Body of pancreas (tissue), 4 donors: ENCODE data around the gene SFN. TPM values are rescaled to one million over a fixed set of nuclear protein-coding genes. Genes with fewer than 3 reads are reported as not detected.
A peak's percentile ranks its signal among the peaks of the same experiment; 100 is the strongest.

Experiments used
- ATAC-seq: fragments of 150-250 bp; one replicate; pipeline ENCODE4 v1.9.1; 2016
- DNase-seq, 4 donors: peaks; one replicate each; pipeline ENCODE4 v3.0.0-alpha.2; 2019
- H3K27ac ChIP-seq, 4 donors: fragments of 200-600 bp; sonication (generic); 1 replicate in 3 of 4; 2 replicates in 1 of 4; pipeline versions ENCODE4 v1.5.1 to v1.6.1; 2016 to 2019; ENCODE audit warnings: mild to moderate bottlenecking in 1 of 4, mixed read lengths in 1 of 4, moderate library complexity in 1 of 4
- H3K27me3 ChIP-seq, 2 donors: fragments of 200-600 bp; sonication (generic); one replicate each; pipeline ENCODE4 v1.6.0; 2016; ENCODE audit warnings: mild to moderate bottlenecking in 1 of 2
- H3K36me3 ChIP-seq, 2 donors: fragments of 200-600 bp; sonication (generic); replicated peaks in 1 of 2; 2 replicates each; pipeline ENCODE4 v1.5.1; 2016; ENCODE audit warnings: low read depth in 2 of 2; ENCODE audit not compliant: insufficient read depth in 1 of 2
- H3K4me1 ChIP-seq: fragments of 200-600 bp; sonication (generic); one replicate; pipeline ENCODE4 v1.6.0; 2016
- H3K4me3 ChIP-seq, 2 donors: fragments of 200-600 bp; sonication (generic); 1 replicate in 1 of 2; 2 replicates in 1 of 2; pipeline ENCODE4 v1.5.1; 2016 to 2019
- H3K9me3 ChIP-seq, 3 donors: fragments of 200-600 bp; sonication (generic); 1 replicate in 2 of 3; 2 replicates in 1 of 3; pipeline ENCODE4 v1.5.1; 2016
- POLR2A ChIP-seq, 3 donors: fragments of 450-650 bp; IDR thresholded peaks; one replicate each; pipeline ENCODE4 v1.6.1; 2016; ENCODE audit warnings: antibody characterized with exemption in 3 of 3, mild to moderate bottlenecking in 2 of 3
- WGBS, 2 donors: methylation state at CpG; one replicate each; pipeline ENCODE4 v1.1.5; 2017; 5-methylcytosine and 5-hydroxymethylcytosine counted together
- intact Hi-C: fragments of 100-400 bp; cut with DNase I; formaldehyde crosslinking; loops from one replicate; pipeline ENCODE4 v1.15.1; 2023
- total RNA-seq, 2 donors: library from RNA; depleted of rRNA; stranded (reverse); fragments of >200 nt; gene quantifications; one replicate each; pipeline ENCODE4 v1.1.0, GENCODE V29; 2016
- TF ChIP-seq, protein P1 (sequence below), 7 experiments: fragments of 450-650 bp in 4 of 7; fragments of 200-600 bp in 3 of 7; sonication (generic) in 3 of 7; IDR thresholded peaks; one replicate each; pipeline ENCODE4 v1.5.1; 2016 to 2019; ENCODE audit warnings: antibody characterized with exemption in 7 of 7

SFN gene
- total RNA-seq, 2 donors from 2014 or later, result 0.66 to 1.6 TPM

DNA sequence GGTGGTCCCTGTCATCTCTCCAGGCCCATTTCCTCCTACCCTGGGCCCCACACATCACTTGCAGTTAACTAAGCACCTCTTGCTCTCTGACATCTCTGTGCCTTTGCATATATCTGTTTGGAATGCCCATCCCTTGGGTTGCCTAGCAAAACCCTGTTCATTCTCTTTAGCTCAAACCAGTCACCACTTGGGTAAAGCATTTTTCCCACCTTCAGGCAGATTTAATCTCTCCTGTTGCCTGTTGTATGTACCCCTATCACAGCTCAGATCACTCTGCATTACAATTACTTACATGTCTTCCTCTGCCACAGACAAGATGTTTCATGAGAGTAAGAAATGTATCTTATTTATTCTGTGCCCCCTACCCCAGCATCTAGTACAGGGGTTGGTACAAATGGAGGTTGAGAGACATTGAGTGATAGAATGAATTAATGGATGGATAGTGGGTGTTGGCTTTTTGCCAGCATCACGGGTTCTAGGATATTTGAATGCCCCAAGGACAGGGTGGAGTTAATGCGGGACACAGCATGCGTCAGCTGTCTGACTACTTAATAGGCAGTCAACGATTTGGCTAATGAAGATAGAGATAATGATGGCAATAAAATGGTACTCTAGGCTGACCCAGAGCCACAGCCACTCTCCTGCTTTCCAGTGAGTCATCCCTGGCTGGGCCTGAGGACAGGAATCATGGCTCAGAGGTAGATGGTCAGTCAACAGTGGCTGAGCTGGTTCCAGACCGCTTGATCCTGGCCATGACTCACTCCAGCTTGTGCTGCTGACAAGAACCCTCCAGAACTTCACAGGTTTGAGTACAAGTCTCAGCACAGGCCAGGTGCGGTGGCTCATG, 44.3 kb downstream of the SFN start:
- TF ChIP-seq, protein P1, sequence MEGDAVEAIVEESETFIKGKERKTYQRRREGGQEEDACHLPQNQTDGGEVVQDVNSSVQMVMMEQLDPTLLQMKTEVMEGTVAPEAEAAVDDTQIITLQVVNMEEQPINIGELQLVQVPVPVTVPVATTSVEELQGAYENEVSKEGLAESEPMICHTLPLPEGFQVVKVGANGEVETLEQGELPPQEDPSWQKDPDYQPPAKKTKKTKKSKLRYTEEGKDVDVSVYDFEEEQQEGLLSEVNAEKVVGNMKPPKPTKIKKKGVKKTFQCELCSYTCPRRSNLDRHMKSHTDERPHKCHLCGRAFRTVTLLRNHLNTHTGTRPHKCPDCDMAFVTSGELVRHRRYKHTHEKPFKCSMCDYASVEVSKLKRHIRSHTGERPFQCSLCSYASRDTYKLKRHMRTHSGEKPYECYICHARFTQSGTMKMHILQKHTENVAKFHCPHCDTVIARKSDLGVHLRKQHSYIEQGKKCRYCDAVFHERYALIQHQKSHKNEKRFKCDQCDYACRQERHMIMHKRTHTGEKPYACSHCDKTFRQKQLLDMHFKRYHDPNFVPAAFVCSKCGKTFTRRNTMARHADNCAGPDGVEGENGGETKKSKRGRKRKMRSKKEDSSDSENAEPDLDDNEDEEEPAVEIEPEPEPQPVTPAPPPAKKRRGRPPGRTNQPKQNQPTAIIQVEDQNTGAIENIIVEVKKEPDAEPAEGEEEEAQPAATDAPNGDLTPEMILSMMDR (IDR thresholded peaks at IDR 0.05), result no peak
- TF ChIP-seq POLR2A (IDR thresholded peaks at IDR 0.05), result no peak
- DNase-seq (peak; percentile 51 to 92 (median 62)), ATAC-seq (peak; percentile 78)
- H3K27me3 ChIP-seq, result no peaks in the 10 kb centered on the region
- peaks cover 39% of the 10 kb centered on the region for H3K4me1 ChIP-seq
- 38 to 40% methylated on average over 6 of the region's 6 CpGs for WGBS, 2 donors
- H3K4me3 ChIP-seq, result no peak overlapping the region
- peak overlapping the region in 3 of 4 donors; percentile 5 to 68 (median 49) for H3K27ac ChIP-seq
- H3K36me3 ChIP-seq, result no peaks in the 10 kb centered on the region
- no peaks in the 10 kb centered on the region for H3K9me3 ChIP-seq
- intact Hi-C loops, result no loop called here

DNA sequence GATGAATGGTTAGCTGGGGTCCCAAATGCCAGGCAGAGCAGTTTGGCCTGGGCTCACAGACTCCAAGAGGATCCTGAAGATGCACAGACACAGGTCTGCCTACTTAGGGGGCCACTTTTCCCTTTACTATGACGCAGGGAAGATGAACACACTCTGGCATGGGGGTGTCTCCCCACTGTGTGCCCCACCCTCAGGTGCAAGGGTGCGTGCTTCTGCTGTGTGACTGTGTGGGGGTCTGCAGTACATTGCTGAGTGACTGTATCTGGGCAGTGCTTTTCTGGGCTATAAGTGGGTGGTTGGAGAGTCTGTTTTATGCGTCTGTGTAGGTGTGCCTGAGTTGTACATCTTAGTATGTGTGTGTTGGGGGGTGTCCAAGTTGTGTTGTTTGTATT, 47.0 kb downstream of the SFN start:
- intact Hi-C loops, result no loop called here
- Histone ChIP-seq H3K4me1 (peaks cover 54% of the 10 kb centered on the region), H3K27me3 (no peaks in the 10 kb centered on the region), H3K9me3 (no peaks in the 10 kb centered on the region), H3K36me3 (no peaks in the 10 kb centered on the region), H3K27ac (peak overlapping the region in 3 of 4 donors; percentile 95 to 100 (median 97)), H3K4me3 (no peak overlapping the region)
- DNase-seq, result no peak
- 75 to 87% methylated on average over 3 of the region's 3 CpGs for whole genome bisulfite sequencing, 2 donors
- no peak for ATAC-seq
- TF ChIP-seq POLR2A (IDR thresholded peaks at IDR 0.05), result no peak
- TF ChIP-seq, protein P1 (IDR thresholded peaks at IDR 0.05), result no peak

DNA sequence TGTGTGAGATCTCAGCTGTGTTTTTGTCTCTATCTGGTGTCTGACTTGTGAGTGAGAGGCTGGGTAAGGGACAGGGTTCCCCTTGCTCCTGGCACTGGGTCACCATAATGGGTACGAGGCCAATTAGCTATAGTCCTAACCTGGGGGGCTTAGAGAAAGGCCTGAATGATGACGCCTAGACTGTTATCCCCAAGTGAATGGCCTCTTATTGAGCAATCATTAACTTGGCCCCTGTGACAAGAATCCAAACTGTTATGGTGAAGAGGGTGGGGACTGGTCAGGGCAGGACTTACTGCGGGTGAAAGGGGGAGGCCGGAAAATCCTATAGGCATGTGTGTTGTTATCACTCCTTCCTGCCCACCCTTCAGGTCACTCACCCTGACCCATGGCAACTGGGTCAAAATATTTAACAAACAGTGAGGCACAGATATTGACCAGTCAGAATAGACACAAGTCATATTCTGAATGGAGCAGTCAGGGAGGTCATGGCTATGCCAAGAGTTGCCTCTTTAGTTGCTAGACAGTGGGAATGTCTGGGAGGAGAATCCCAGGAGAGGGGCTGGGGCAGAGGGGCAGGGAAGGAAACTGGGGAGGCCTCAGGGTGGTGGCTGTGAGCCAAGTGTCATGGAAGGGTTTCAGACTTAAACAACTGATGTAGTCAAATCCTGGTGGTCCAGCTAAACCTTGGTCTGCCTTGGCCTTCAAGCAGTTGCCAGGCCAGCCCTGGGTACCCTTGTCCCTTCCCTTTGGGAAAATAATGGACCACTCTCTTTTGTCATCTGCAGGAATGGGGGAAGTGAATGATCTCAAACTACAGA, 47.6 kb downstream of the SFN start:
- ATAC-seq (no peak), DNase-seq (peak in 1 of 4 donors; percentile 20)
- no peaks in the 10 kb centered on the region for H3K27me3 ChIP-seq
- H3K4me3 ChIP-seq, result no peak overlapping the region
- WGBS, 2 donors, result 31 to 36% methylated on average over 4 of the region's 4 CpGs
- H3K36me3 ChIP-seq, result no peaks in the 10 kb centered on the region
- no peaks in the 10 kb centered on the region for H3K9me3 ChIP-seq
- H3K4me1 ChIP-seq, result peaks cover 60% of the 10 kb centered on the region
- peak overlapping the region; percentile 95 to 100 (median 98) for H3K27ac ChIP-seq
- TF ChIP-seq, protein P1 (IDR thresholded peaks at IDR 0.05), result no peak
- TF ChIP-seq POLR2A (IDR thresholded peaks at IDR 0.05), result peak in 1 of 3 donors; percentile 4
- intact Hi-C loops, result no loop called here

DNA sequence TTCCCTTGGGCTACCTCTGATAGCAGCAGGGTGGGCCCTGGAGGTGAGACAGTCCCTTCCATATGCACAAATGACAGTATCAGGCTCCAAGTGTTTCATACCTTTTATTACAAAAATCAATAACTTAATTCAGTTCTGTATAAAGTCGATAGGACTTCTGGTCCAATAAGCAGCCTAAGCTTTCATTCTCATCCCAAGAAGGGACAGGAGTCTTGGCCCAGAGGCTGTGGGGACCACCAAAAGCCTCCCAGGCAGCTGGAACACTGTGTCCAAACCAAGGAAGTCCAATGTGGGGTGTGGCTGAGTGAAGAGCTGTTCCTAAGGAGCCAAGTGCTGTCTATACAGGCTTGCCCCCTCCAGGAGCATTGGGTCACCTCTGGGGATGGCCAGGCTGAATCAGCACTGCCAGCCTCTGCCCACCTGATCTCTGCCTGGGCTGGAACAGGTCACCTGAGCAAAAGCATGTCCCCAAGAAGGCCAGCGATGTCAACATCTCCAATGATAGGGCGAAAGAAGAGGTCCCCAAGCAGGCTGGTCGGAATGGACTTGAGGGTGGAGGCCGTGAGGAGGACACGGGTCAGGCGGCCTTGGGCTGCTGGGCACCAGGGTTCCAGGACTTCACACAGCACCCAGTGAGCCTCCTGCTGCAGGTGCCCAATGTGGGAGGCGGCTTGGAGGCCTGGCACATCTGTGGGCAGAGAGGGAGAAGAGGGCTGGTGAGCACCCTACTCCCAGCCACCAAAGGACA, 48.6 kb downstream of the SFN start:
- ATAC-seq, result no peak
- H3K36me3 ChIP-seq, result no peaks in the 10 kb centered on the region
- peaks cover 70% of the 10 kb centered on the region for H3K4me1 ChIP-seq
- H3K27ac ChIP-seq, result peak overlapping the region; percentile 95 to 100 (median 98)
- TF ChIP-seq, protein P1 (IDR thresholded peaks at IDR 0.05), result no peak
- no peak for TF ChIP-seq POLR2A (IDR thresholded peaks at IDR 0.05)
- DNase-seq, result peak in 2 of 4 donors; percentile 30 to 47
- H3K27me3 ChIP-seq, result no peaks in the 10 kb centered on the region
- H3K9me3 ChIP-seq, result no peaks in the 10 kb centered on the region
- intact Hi-C loops, result no loop called here
- peak overlapping the region; percentile 19 to 39 for H3K4me3 ChIP-seq
- 11 to 38% methylated on average over 1 to 8 of the region's 8 CpGs for WGBS, 2 donors
